ENCODE measurements around the gene SLC4A1AP. TPM values are rescaled to one million over a fixed set of nuclear protein-coding genes. Genes with fewer than 3 reads are reported as not detected.

The SLC4A1AP gene
- total RNA-seq, 1 donor from 2014 or later = 33.4 TPM

DNA sequence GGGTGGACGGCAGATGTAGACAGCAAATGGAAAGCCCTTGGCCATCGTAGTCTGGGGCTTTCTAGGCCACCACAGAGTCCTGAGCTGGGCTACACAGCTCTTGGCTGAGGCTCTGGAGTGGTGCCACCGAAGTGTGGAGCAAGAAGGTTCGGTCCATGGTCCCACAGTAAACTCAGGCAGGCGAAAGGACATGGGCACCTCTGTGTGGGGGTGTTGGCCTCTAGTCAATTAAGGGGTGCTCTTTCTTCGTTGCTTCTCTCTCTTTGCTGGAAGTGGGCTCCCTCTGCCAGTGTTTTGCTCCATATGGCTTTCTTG, 73.2 kb downstream of the SLC4A1AP start:
- FAIRE-seq = no peak

DNA sequence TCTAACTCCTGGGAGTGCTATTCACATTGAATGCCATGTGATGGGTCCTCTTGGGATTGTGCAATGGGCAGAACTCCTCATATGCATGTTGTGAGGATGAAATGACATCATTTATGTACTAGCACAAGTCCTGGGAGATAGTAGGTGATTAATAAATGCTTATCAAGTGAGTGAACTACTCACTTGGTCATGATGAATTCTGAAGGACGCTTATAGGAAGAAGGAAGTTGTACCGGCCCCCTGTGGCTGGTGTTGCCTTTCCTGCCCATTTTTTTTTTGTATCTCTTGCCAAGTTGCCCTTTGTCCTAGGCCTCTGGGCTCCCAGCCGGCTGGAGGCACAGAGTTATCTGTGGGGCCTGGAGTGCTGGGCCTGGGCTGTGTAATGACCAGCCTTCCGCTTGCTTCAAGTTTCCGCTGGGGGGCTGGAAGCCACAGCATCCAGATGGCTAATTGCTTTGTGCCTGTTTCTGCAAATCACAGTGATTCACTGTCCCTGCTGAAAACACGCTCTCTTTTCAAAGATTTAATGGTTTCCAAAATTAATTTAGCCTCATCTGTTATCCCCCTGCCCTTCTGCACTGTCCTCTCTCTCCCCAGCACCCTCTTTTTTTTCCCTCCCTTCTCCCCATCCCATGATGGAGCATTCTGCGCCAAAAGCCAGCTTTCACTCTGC, 74.1 kb downstream of the SLC4A1AP start:
- FAIRE-seq (no peak), DNase-seq (ENCODE audit: low spot score in 2 of 2) (no peak)

More for the DNA sequence above, 73.2 kb downstream of the SLC4A1AP start:
- no peak for DNase-seq (ENCODE audit: low spot score in 2 of 2)

DNA sequence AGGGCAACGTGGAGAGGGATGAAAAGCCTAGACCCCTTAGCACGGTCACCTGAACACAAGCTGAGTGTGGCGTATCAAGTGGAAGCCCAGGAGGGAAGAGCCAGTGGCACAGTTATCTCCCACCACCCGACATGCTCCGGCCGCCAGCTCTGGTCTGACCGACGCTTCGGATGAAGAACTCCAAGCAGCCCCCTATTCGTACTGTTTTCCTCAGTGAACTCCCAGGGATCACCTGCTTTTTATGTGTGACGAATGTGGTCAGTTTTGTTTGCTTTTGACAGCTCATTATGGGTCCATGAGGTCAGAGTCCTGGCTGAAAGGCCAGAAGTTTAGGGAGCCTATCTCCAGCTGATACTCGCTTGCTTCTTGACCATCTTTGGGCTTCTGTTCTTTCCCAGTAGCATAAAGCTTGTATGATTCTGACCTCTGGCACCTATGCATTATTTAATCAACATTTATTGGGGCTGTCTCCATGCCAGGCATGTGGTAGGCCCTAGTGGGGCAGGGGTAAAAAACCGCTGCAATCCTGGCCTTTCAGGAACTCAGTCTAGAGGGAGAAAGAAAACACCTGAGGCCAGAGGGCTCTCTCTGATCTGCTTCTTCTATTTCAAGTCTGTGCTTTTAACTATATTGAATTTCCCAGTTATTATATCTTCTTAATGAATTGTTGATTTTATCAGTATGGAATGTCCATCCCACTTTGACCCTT, 74.8 kb downstream of the SLC4A1AP start:
- no peak for DNase-seq (ENCODE audit: low spot score in 2 of 2)
- FAIRE-seq = no peak

DNA sequence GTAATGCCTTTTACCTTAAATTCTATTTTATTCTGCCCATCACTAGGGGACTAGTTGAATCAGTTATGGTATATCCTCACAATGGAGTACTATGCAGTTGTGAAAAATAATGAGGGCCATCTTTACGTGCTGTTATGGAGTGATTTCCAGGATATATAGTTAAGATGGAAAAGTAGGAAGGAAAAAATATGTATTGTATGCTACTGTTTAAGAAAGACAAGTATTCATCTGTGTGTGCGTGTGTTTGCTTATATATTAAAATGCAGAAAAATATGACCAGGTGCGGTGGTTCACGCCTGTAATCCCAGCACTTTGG, 75.3 kb downstream of the SLC4A1AP start:
- DNase-seq (ENCODE audit: low spot score in 2 of 2) (no peak), FAIRE-seq (no peak)

DNA sequence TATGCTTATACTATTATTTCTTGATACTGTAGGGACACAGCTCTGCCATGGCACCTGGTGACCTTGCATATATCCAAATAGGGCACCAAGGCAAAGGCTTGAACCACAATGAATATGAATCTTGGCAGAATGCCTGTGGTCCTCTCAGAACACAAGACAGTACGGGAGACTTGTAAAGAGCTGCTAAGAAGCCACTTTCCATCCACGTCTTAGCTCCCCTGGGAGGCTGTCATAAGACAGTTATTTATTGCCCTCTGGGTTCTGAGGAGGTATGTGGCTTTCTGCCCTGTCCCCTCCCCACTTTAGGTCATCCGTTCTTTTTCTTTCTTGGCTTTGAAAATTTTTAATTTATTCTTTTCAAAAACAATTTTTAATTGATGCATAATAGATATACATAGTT, 78.0 kb downstream of the SLC4A1AP start:
- FAIRE-seq = no peak
- no peak for DNase-seq (ENCODE audit: low spot score in 2 of 2)

DNA sequence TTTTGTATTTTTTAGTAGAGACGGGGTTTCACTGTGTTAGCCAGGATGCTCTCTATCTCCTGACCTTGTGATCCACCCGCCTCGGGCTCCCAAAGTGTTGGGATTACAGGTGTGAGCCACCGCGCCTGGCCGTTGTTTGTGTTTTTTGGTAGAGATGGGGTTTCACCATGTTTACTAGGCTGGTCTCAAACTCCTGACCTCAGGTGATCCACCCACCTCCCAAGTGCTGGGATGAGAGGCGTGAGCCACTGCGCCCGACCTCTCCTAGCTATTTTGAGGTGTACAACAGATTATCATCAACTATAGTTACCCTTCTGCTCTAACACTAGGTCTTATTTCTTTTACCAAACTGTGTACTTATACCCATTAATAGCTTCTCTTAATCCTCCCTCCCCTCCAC, 78.9 kb downstream of the SLC4A1AP start:
- DNase-seq (ENCODE audit: low spot score in 2 of 2) (no peak), FAIRE-seq (no peak)

Small RNA genes lying within 50 kb of the gene (small RNA-seq; reads per million reads assigned to genes)
- not detected for gene RF00340

Other genes starting within 250 kb of the SLC4A1AP start
- 68.9 TPM for gene NRBP1, start 235.3 kb upstream of the SLC4A1AP start, total RNA-seq
- not detected for gene KRTCAP3, start 221.5 kb upstream of the SLC4A1AP start, total RNA-seq
- gene IFT172, start 174.1 kb upstream of the SLC4A1AP start, total RNA-seq = 36.3 TPM
- 45.7 TPM for gene FNDC4, start 168.7 kb upstream of the SLC4A1AP start, total RNA-seq
- 1.6 TPM for gene GCKR, start 167.1 kb upstream of the SLC4A1AP start, total RNA-seq
- 49.3 TPM for gene ZNF512, start 80.8 kb upstream of the SLC4A1AP start, total RNA-seq
- gene CCDC121, start 34.9 kb upstream of the SLC4A1AP start, total RNA-seq = 3.7 TPM
- gene GPN1, start 34.8 kb upstream of the SLC4A1AP start, total RNA-seq = 31.4 TPM
- 24.5 TPM for gene SUPT7L, start 275 bp upstream of the SLC4A1AP start, total RNA-seq
- 56.7 TPM for gene MRPL33, start 107.8 kb downstream of the SLC4A1AP start, total RNA-seq
- gene RBKS, start 226.5 kb downstream of the SLC4A1AP start, total RNA-seq = 3.7 TPM
- 14.7 TPM for gene BABAM2, start 226.8 kb downstream of the SLC4A1AP start, total RNA-seq

Data from frontal cortex (tissue), 4 donors.